Amniotic stem cell (primary cell): ENCODE results near the gene C5AR1.
"Not testable (repeated sequence)": the region's sequence is repeated elsewhere in the genome, so short reads cannot be mapped to it uniquely, and the experiment has no call there.

Experiments used
- DNase-seq: peaks from one replicate; lab custom pipeline; 2025; lab: John Stamatoyannopoulos, UW

C5AR1 gene

DNA sequence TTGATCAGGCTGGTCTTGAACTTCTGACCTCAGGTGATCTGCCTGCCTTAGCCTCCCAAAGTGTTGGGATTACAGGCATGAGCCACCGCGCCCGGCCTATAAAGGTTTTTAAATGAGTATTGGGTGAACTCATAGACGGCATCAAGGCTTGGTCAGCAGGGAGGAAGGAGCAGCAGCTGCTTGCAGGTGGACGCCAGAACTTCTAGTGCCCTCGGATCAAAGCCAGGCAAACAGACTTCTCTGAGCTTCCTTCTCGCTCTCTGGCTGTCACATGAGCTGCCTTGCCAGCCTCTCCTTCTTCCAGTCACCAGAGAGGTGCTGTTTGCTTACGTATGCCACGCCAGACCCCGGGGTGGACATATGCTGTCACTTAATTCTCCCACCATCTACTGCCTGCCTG, 55.8 kb downstream of the C5AR1 start:
- not testable (repeated sequence) for DNase-seq

DNA sequence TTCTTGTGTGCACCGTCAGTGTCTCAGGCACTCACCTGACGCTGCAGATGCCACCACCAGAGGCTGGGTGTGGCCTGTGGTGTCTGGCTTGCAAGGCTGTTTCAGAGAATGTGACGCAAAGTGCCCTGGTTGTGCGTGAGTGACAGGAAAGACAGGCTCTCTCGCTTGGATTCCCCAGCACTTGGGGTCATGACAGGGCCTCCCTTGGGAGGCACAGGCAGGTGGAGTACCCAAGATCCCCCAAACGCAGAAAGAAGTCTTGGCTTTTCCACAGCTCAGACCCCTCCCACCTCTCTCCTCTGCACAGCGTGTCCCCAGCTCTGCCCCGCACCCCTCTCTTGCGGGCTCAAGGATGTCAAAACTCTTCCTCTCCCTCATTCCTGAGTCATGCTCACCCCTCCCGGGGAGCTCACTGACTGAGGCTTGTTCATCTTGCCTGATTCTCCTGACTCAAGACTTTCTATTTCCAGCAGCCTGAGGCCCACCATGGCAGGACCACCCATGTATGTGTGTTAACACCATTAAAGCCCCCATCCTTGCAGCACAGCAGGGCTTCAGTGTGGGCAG, 60.5 kb downstream of the C5AR1 start:
- DNase-seq: peak; percentile 18

GRCh38 chr19:47371261-47371660, 61.6 kb downstream of the C5AR1 start:
- DNase-seq: no peak
